HG03575 (cell line): ENCODE data around the gene SMAD5.

Experiments
- ATAC-seq: cut with Tn5 transposase; IDR thresholded peaks from one replicate; pipeline ENCODE4 v1.9.1; 2021; ENCODE audit not compliant: unreplicated experiment, insufficient number of reproducible peaks, low FRiP score; ENCODE audit errors: extremely low read depth

The SMAD5 gene

DNA sequence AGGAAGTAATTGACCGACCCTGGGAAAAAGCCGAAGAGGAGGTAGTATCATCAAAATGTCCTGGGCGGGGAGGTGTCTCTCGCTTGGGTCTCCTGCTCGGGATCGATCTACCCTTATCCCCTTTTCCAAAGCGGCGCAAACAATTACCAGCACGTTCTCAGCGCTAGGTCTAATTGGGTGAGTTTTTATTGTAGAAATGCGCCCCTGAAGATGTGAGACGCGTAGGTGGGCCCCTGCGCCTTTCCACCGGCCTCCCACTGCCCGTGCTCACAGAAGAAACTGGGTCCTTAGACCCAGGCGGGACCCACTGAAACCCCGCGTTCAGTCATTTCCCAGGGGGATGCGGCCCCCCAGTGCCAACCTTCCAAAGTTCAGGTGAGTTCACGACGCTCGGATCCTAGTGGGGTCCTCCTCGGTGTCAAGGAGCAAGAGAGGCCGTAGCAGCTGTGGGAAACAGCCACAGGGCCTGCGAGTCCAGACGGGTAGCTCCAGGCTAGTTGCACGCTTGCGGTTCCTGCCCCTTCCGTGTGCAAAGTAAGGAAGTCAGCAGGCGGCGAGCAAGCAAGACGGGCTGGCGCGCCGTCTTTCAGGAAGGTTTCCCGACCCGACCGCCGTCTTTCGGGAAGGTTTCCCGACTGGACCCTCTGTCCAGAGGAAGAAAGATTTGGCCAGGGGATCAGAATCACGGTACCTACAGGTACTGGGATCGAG is 58.8 kb downstream of the SMAD5 start:
- ATAC-seq: no peak

DNA sequence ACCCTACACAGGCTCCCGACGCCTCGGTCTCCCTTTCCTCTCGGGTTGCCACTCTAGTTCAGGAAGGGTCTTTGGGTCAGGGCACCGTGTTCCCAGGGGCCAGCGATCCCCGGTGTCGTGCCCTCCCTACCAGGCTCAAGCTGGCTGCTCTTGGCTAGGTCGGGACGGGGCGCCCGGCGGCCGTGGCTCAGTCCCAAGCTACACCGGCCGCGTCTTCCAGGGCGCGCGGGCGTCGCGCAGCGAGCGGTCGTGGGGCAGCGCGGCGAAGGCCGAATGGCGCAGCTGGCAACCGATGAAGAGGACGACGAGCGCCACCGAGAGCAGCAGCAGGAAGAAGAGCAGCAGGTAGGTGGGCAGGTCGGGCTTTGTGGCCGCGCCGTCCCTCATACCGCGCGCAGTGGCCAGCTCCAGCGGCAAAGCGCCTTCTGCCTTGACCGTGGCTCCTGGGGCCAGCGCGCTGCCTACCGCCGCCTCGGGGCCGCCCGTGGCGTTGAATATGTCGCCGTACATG is 59.4 kb downstream of the SMAD5 start:
- no peak for ATAC-seq

DNA sequence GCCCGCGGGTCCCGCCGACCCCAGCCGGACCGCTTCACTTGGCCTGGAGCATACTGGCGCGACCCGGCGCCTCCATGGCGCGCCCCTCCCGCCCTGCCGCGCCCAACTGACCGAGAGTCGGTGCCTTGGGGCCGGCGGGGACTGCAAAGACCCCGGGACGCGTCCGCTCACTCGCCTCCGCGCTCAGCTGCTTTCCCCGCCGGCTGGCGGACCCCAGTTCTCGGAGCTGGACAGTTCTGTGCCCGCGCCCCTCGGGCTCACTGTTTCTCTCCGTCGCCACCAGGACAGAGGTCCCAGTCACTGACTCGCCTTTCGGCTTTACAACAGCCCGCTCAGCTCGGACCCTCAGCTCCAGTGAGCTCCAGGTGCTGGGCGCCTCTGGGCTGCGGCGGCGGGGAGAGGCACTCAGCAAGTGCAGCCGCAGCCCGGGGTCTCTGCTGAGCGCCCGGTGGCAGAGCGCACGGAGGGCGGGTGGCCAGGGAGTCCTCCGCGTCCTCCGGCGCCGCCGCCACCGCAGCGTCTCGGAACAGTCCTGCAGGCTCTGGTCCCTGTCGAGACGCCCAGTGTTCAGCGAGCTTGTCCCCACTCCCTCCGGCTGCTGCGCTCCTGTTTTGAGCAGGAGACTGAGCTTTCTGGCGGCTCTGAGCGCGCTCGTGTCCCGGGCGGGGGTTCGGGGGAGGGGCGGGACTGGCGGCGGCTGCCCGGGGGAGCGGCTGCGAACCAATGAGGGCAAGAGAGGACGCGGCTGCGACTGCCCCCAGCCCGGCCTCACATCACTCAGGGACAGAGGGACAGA is 60.1 kb downstream of the SMAD5 start, which contains the start of gene SMIM32:
Gene SMIM32 (minus strand): TSS at position 637 of the 796 bp plus-strand sequence. CDS start 638 bp downstream, outside the sequence.
- no peak for ATAC-seq

DNA sequence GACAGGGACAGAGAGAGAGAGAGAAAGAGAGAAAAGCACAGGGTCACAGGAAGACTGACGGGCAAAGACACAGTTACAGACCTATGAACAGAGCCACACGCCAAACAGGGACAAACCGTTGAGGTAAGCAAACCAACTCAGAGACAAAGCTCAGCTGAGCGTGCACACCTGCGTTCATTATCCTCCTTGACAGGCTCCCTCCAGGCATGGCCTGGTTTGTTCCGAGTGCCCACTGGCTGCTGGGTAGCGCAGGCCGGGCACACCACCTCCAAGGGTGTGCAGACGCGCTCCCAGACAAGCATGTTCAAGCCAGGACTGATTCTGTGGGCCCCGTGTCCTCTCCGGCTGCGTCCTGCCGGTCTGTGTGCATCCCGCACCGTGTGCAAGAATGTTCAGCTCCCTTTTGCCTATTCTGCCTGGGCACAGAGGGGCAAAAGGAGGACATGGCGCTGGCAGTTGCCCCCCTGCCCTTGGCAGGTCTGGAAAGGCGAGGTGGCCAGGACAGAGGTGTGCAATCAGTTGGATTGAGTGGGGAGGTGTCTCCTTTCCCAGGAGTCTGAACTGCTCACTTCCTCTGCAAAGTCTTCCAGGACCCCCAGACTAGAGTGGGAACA is 60.8 kb downstream of the SMAD5 start:
- no peak for ATAC-seq

DNA sequence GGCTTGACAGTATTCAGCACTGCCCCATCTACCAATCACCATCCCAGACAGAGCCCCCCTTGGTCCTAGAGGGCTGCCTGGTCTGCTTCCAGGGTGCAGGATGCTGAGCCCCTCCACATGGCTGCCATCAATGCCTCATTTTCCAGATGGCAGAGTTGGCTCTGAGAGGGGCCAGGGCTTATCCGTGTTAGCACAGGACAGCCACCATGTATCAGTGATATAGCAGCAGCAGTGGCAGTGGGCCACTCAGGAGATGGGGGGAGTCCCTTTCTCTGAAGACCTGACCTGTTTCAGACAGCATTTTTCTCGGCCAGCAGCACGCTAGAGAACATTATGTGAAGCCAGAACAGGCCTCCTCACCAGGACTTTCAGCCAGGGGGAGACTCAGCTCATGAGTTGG is 61.9 kb downstream of the SMAD5 start:
- no peak for ATAC-seq

DNA sequence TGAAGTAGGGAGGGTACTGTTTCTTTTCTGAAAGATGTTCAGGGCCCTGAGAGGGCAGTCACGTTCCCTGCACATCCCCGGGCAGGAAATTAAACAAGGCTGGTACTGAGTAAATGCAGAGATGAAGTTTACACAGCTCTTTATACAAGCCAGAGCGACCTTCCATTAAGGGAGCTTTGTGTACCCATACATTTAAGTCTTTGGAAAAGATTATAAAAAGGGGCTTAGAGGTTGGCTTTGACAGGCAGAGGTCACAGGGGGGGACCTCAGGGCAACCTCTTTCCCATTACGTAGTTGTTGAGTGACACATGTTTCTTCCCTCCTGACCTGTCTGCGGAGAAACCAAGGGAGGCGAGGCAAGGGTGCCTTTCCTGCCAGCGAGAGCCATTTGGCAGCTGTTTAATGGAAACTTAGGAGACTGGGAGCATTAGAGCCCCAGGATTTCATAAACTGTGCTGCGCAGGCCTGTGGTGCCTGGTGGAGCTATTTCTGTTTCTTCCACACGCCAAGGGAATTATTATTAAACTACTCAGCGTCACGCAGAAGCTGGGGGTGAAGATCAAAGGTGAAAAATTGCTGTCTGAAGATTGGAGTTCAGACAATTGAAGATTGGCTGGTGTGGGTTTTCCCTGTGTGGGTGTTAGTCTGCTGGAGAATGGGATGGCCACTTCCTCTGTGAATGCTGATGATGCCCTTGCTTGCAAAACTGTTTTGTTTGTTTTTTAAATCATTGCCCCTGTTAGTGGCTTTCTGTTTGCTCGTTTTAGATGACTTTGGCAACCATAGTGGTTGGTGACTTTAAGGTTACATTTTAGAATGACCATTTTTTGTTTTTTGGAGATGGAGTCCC is 63.6 kb downstream of the SMAD5 start:
- no peak for ATAC-seq

DNA sequence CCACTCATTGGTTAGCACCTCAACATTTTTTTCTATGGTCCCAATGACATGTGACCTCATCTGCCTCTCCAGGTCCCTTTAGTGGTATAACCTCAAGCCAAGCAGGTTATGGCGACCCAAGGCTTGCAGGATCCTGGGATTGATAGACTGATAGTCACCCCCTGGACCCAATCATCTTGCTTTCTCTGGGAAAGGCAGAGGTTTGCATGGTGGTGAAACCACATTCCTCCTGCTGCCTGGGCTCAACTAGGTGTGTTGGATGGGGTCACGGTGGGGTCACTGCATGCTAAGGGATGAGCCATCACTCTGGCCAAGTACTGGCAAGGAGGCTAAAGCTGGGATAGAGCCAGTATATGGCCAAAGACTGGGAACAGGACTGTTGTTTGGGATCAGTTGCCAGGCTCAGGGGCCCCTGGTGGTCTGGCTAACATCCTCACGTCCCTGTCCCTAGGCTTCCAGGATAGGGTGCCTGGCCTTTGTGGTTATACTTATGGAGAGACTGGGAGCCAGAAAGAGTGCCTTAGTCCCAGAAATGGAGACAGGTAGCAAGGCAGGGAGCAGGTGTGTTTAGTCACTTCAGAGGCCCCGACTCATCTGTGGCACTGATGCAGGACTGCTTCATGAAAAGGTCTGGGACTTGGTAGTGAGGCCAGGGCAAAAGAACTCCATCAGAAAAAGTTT is 65.0 kb downstream of the SMAD5 start:
- ATAC-seq: no peak

DNA sequence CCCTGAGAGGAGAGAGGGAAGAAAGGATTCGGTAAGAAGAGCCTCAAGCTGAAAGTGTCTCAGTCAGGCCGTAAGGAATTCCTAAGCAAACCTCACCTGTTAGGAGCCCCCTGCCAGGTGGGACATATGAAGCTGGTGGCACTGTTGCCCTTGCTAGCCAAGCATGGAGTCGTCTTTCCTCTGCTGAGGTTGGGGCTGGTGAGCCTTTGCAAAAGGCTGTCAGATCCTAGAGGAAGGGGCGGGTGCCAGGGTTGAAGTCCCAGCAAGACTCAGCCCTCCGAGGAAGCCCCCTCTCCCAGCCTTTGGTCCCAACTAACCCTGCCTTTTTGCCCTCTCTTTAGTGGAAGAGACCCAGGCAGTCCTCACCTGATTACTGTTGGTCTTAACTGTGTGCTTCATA is 65.8 kb downstream of the SMAD5 start:
- no peak for ATAC-seq

DNA sequence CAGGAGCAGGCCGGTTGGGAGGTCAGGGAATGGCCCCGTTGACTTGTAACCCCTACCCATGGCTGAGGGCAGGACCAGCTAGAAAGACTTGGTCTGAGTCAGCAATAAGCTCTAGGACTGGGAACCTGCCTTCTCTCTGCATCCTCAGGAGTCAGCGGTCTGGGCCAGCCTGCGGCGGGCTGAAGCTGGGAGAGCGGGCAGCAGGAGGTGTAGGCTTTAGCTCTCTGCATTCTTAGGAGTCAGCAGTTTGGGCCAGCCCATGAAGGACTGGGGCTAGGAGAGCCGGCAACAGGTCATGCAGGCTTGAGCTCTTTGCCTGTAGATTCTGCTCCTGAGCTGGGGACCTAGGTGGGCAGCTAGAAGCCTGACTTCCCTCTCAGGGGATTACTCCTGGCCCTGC is 66.8 kb downstream of the SMAD5 start:
- no peak for ATAC-seq

DNA sequence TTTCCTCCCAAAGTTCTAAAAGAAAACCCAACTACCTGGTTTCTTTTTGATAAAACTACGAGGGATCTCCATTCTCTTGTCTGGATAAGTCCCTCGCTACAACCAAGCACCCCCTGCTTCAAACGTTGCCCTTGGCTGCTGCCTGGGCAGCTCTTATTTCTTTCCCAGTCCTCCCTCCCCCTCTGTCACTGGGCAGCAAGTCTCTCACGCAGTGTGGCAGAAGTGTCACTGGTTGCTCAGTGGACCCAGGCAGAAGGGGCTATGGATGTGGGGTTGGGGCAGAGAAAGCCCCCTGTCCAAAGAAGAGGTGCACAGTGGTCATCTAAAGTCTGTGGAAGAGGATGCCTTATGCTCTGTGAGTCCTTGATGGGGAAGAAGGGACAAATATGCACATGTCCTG is 67.5 kb downstream of the SMAD5 start:
- ATAC-seq: no peak

DNA sequence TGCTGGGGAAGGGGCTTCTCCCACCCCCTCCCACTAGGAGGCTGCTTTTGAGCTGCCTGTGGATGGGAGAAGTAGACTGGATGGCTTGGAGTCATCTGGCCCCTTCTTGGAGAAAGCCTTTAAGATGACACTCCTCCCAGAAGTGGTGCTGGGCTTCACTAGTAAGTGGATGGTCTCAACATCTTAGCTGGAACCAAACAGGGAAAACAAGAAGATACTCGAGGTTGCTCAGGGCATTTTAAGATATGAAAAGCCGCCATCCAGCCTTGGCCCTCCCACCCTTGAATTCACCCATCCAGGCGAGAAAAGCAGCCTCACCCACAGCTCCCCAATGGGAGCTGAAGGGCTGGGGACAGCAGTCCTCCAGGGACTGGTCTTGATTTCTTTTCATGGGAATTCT is 68.1 kb downstream of the SMAD5 start:
- ATAC-seq: no peak

DNA sequence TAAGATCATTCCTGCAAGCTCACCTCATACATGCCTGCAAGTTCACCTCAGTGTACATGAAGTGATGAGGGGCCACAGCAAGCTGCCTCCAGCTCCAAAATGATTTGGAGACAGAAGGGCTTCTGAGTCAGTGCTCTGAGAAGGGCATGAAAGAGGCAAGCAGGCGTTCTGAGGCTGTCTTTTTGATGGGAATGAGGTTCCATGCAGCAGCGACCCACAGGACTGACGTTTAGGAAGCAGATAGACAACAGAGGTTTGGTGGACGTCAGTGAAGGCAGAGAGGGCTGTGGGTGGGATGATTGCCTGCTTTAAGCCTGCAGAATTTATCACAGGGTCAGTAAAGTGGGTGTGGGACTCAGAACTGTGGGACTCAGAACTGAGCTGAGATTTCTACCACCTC is 69.2 kb downstream of the SMAD5 start:
- no peak for ATAC-seq

DNA sequence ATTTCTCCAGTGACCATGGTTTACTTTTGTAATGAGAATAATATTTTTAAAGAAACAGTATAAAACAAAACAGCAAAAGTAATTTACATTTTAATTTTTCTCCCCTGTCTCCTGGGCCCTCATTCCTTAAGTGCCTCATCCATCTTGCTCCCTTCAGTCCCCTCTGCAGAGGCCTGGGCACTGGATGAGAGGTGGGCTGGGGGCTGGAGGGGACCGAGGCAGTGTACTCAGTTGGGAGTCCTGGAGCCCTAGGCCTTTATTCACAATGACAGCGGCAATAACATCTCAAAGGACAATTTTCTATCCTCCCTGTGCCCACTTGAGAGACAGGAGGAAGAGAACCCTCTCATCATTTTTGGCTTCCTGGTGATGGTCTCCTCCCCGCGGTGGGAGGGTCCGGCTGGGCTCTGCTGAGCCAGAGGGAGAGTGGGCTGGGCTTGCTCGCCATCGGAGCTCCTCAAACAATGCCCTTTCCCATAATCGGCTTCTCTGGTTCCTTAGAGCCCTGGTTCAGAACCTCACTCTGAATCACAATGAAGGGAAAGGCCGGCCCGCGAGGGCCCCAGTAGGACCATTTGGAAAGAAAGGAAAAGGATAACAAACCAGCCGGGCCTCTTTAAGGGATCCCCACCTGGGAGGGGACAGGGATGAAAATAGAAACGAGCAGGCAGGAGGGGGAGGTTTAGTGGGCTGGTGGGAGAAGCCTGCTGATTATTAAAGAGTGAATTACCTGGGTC is 70.0 kb downstream of the SMAD5 start:
- ATAC-seq: no peak

DNA sequence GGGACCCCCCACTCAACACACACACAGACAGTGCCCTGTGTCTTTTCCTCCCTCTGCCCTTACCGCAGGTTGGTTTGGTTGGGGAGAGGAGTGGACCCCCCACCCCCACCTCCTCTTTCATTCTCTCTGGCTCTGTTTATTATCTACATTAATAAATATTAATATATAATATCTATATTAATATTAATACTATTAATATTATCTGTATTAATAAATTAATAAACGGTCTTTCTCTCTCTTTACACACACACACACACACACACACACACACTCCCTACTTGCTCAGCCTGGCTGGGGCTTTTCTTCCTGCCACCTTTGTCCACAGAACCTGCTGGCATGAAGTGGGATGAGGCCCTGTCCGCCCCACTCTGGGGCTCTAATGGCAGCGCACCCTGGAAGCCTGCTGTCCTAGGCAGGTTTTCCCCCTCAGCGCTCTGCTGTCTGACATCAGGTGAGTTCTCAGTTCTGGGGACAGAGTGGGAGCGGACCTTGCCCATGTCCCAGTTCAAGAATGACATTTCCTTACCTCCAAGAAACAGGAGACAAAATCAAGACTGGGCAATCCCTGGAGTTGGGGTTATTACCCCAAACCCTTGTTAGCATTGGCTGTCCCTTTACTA is 70.8 kb downstream of the SMAD5 start:
- no peak for ATAC-seq

DNA sequence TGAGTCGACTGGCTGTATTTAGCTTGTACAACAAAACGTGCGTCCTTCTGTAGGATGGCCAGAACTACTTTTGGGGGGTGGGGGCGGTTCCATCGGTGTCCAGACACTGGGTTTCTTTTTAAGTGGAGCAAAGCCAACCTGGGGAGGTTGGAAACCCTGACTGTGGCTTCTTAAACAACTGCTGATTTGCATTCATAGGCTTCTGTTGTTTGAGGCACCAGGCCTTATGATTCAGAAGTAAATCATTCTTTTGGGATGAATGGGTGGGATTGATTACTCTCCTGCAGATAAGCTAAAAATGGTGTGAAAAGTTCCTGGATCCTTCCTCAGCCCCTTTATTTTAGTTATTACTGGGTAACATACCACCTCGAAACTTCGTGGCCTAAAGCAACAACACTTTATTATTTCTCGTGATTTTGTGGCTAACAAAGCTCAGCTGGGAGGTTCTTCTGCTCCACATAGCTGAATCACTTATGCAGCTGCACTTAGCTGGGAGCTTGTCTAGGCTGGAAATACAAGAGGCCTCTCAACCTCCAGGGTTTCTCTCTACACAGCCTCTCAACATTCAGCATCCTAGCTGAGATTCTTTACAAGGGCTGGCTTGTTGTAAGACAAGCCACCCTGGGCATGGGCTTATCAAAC is 72.5 kb downstream of the SMAD5 start:
- no peak for ATAC-seq

DNA sequence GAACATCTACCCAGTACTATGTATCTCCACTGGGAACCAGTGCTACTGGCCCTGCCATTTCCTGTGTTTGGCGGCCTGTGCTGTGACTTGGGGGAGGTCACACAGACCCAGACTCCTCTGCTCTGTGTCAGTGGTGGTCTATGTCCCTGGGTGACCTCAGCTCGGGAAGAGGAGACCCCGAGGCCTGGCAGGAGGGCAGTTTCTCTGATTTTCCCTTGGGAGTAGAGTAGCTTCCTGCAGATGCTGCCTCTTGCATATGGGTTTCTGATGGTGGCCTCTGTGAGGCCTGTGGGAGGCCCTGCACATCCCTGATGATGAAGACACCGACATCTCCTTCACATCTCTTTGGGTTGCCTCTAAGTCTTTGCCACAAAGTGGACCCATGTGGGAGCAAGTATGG is 73.3 kb downstream of the SMAD5 start:
- no peak for ATAC-seq

DNA sequence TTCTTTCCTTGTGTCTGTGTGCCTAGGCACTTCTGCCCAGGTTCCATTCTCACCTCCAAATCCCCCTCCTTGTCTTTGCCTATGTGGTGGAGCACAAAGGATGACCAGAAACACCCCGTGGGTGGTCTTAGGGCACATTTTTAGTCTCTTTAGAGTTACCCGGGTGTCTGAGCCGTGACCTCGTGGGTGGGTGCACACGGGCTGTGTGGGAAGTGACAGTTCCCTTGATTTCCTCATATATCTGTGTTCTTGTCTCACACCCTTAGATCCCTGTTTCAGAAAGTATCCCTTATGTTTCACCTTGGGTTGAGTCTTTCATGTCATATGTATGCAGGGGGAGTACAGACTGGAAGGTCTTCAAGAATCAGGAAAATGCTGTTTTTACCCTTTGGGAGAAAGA is 73.7 kb downstream of the SMAD5 start:
- ATAC-seq: no peak
